Measurements from ENCODE around the gene UGT1A9. TPM values are rescaled to one million over a fixed set of nuclear protein-coding genes. Genes with fewer than 3 reads are reported as not detected.
A peak's percentile ranks its signal among the peaks of the same experiment; 100 is the strongest.

UGT1A9 gene
- total RNA-seq, 1 experiment from 2014 or later = not detected

GRCh38 chr2:233760043-233760442, 88.3 kb downstream of the UGT1A9 start, which contains the start of gene UGT1A1:
UGT1A1 (plus strand) TSS chr2:233760270; CDS start chr2:233760288, 18 bp downstream.
- H3K27ac ChIP-seq (ENCODE audit: insufficient read length, low read depth, low read length) = no peak within 1 kb of the TSS
- H2AFZ ChIP-seq (ENCODE audit: low read length) = no peak within 1 kb of the TSS
- H3K23me2 ChIP-seq (ENCODE audit: insufficient read length, low read depth, low read length, poor library complexity, severe bottlenecking) = no peaks in the 10 kb centered on the region
- no peaks in the 10 kb centered on the region for H3K4me1 Mint-ChIP-seq
- H3K23ac ChIP-seq (ENCODE audit: insufficient read length, low read depth, low read length) = no peak within 1 kb of the TSS
- no CpG with 5 or more reads among the region's 6 CpGs for WGBS (ENCODE audit: extremely low coverage, insufficient read length, low lambda C conversion rate)
- H3K27me3 Mint-ChIP-seq (ENCODE audit: low read depth) = peaks cover 8% of the 10 kb centered on the region
- DNase-seq = no peak
- peaks cover under 1 to 1% of the 10 kb centered on the region in 2 experiments; a peak in 4 of 5 replicates for H3K9me3 Mint-ChIP-seq
- H3K27me3 ChIP-seq (ENCODE audit: insufficient read depth, low read length) = no peaks in the 10 kb centered on the region
- no peak within 1 kb of the TSS for H4K91ac ChIP-seq (ENCODE audit: insufficient read length, low read depth, low read length)
- no peaks in the 10 kb centered on the region for H3K36me3 Mint-ChIP-seq (ENCODE audit: insufficient read depth in 1 of 3, low read depth in 3 of 3)
- TF ChIP-seq CTCF (conservative IDR thresholded peaks at IDR 0.05) = no peak
- H3K4me1 ChIP-seq (ENCODE audit: insufficient read depth, low read length) = no peaks in the 10 kb centered on the region
- no peak within 1 kb of the TSS for H3K9ac ChIP-seq (ENCODE audit: extremely low read depth, insufficient read length, low read length)
- H4K20me1 ChIP-seq (ENCODE audit: control insufficient read depth, insufficient read depth, insufficient read length) = no peaks in the 10 kb centered on the region
- H3K4ac ChIP-seq (ENCODE audit: low read depth, low read length) = no peak within 1 kb of the TSS
- H2BK120ac ChIP-seq (ENCODE audit: low read depth, low read length, poor library complexity, severe bottlenecking) = no peak within 1 kb of the TSS
- no peak within 1 kb of the TSS for H3K18ac ChIP-seq (ENCODE audit: insufficient read length, low read depth, low read length)
- H3K27ac Mint-ChIP-seq = peak within 1 kb of the TSS in 1 of 3 experiments; percentile 7; a peak in 1 of 7 replicates
- no peaks in the 10 kb centered on the region for H3K79me1 ChIP-seq (ENCODE audit: insufficient read depth, low read depth, low read length, poor library complexity, severe bottlenecking)
- no peak within 1 kb of the TSS for H2BK20ac ChIP-seq (ENCODE audit: low read depth, low read length, poor library complexity, severe bottlenecking)
- no peak within 1 kb of the TSS for H3K56ac ChIP-seq (ENCODE audit: insufficient read length, low read depth, low read length)
- H2AK5ac ChIP-seq (ENCODE audit: insufficient read length, low read length) = no peak within 1 kb of the TSS
- no peak within 1 kb of the TSS for H3K4me3 Mint-ChIP-seq
- H2BK15ac ChIP-seq (ENCODE audit: low read depth, low read length) = no peak within 1 kb of the TSS
- H3K4me2 ChIP-seq (ENCODE audit: insufficient read depth, insufficient read length, low read length) = no peak within 1 kb of the TSS
- H2BK12ac ChIP-seq (ENCODE audit: insufficient read length, low read depth, low read length) = no peak within 1 kb of the TSS
- H3T11ph ChIP-seq (ENCODE audit: low read length) = no peak within 1 kb of the TSS
- H3K9me3 ChIP-seq (ENCODE audit: control insufficient read depth, low read depth, low read length) = no peaks in the 10 kb centered on the region
- H3K14ac ChIP-seq (ENCODE audit: insufficient read depth, low read length) = no peak within 1 kb of the TSS
- H2BK5ac ChIP-seq (ENCODE audit: insufficient read length, low read length) = no peak within 1 kb of the TSS
- H3K79me2 ChIP-seq (ENCODE audit: insufficient read depth, low read length) = no peaks in the 10 kb centered on the region
- no peak within 1 kb of the TSS for H4K5ac ChIP-seq (ENCODE audit: insufficient read length, low read depth, low read length)
- no peak within 1 kb of the TSS for H4K8ac ChIP-seq (replicated peaks; ENCODE audit: insufficient read length, low read depth, low read length)

Data from H9 (cell line).